ENCODE data around the gene CD28.

Gene CD28

GRCh38 chr2:203682688-203683130, 23.7 kb upstream of the CD28 start:
- DNase-seq: no peak
- no peaks in the 10 kb centered on the region for H3K36me3 Mint-ChIP-seq (ENCODE audit: low read depth)
- H3K27me3 Mint-ChIP-seq (ENCODE audit: low read depth, poor library complexity): peaks cover 3% of the 10 kb centered on the region
- peaks cover 9% of the 10 kb centered on the region for H3K9me3 Mint-ChIP-seq
- H3K4me3 Mint-ChIP-seq: no peak overlapping the region
- TF ChIP-seq, protein P1, sequence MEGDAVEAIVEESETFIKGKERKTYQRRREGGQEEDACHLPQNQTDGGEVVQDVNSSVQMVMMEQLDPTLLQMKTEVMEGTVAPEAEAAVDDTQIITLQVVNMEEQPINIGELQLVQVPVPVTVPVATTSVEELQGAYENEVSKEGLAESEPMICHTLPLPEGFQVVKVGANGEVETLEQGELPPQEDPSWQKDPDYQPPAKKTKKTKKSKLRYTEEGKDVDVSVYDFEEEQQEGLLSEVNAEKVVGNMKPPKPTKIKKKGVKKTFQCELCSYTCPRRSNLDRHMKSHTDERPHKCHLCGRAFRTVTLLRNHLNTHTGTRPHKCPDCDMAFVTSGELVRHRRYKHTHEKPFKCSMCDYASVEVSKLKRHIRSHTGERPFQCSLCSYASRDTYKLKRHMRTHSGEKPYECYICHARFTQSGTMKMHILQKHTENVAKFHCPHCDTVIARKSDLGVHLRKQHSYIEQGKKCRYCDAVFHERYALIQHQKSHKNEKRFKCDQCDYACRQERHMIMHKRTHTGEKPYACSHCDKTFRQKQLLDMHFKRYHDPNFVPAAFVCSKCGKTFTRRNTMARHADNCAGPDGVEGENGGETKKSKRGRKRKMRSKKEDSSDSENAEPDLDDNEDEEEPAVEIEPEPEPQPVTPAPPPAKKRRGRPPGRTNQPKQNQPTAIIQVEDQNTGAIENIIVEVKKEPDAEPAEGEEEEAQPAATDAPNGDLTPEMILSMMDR (IDR thresholded peaks at IDR 0.05): no peak
- H3K27ac Mint-ChIP-seq: no peak overlapping the region
- peaks cover 50% of the 10 kb centered on the region for H3K4me1 Mint-ChIP-seq

- peak overlapping the region; percentile 66 for H3K27ac Mint-ChIP-seq
- H3K4me1 Mint-ChIP-seq: peaks cover 56% of the 10 kb centered on the region
- no peak overlapping the region for H3K4me3 Mint-ChIP-seq
Observed at GRCh38 chr2:203683421-203683820, 23.0 kb upstream of the CD28 start.

GRCh38 chr2:203683932-203684556, 22.4 kb upstream of the CD28 start:
- TF ChIP-seq, protein P1 (IDR thresholded peaks at IDR 0.05): no peak
- peaks cover 62% of the 10 kb centered on the region for H3K4me1 Mint-ChIP-seq
- peaks cover 7% of the 10 kb centered on the region for H3K9me3 Mint-ChIP-seq
- H3K36me3 Mint-ChIP-seq (ENCODE audit: low read depth): no peaks in the 10 kb centered on the region
- DNase-seq: no peak
- peak overlapping the region; percentile 66 for H3K27ac Mint-ChIP-seq
- no peak overlapping the region for H3K4me3 Mint-ChIP-seq
- peaks cover 3% of the 10 kb centered on the region for H3K27me3 Mint-ChIP-seq (ENCODE audit: low read depth, poor library complexity)

More at GRCh38 chr2:203683421-203683820, 23.0 kb upstream of the CD28 start:
- Mint-ChIP-seq H3K9me3 (peaks cover 9% of the 10 kb centered on the region), H3K36me3 (ENCODE audit: low read depth) (no peaks in the 10 kb centered on the region), H3K27me3 (ENCODE audit: low read depth, poor library complexity) (peaks cover 3% of the 10 kb centered on the region)
- DNase-seq: no peak
- TF ChIP-seq, protein P1 (IDR thresholded peaks at IDR 0.05): no peak

GRCh38 chr2:203685081-203685621, 21.3 kb upstream of the CD28 start:
- TF ChIP-seq, protein P1 (IDR thresholded peaks at IDR 0.05): no peak
- no peak overlapping the region for H3K4me3 Mint-ChIP-seq
- peaks cover 73% of the 10 kb centered on the region for H3K4me1 Mint-ChIP-seq

GRCh38 chr2:203685789-203686420, 20.5 kb upstream of the CD28 start:
- no peak for DNase-seq
- H3K27me3 Mint-ChIP-seq (ENCODE audit: low read depth, poor library complexity): peaks cover 3% of the 10 kb centered on the region
- H3K27ac Mint-ChIP-seq: no peak overlapping the region
- H3K4me3 Mint-ChIP-seq: no peak overlapping the region
- H3K36me3 Mint-ChIP-seq (ENCODE audit: low read depth): no peaks in the 10 kb centered on the region
- peaks cover 74% of the 10 kb centered on the region for H3K4me1 Mint-ChIP-seq
- TF ChIP-seq, protein P1 (IDR thresholded peaks at IDR 0.05): no peak
- H3K9me3 Mint-ChIP-seq: no peaks in the 10 kb centered on the region

More at GRCh38 chr2:203685081-203685621, 21.3 kb upstream of the CD28 start:
- peaks cover 3% of the 10 kb centered on the region for H3K27me3 Mint-ChIP-seq (ENCODE audit: low read depth, poor library complexity)
- H3K9me3 Mint-ChIP-seq: peaks cover 7% of the 10 kb centered on the region
- DNase-seq: no peak
- H3K27ac Mint-ChIP-seq: no peak overlapping the region
- no peaks in the 10 kb centered on the region for H3K36me3 Mint-ChIP-seq (ENCODE audit: low read depth)

All from nephron progenitor cell (in vitro differentiated cells).